ENCODE results near the gene RGPD3. TPM values are rescaled to one million over a fixed set of nuclear protein-coding genes. Genes with fewer than 3 reads are reported as not detected.
"Not testable (repeated sequence)": the region's sequence is repeated elsewhere in the genome, so short reads cannot be mapped to it uniquely, and the experiment has no call there.

Gene RGPD3
- under 1 TPM in 1 of 2 experiments, not detected in 1; 0.04 TPM for total RNA-seq

- not testable (repeated sequence) for H3K27me3 Mint-ChIP-seq, H3K36me3 Mint-ChIP-seq, DNase-seq, H3K4me3 Mint-ChIP-seq, H3K9me3 Mint-ChIP-seq, H3K27ac Mint-ChIP-seq, H3K4me1 Mint-ChIP-seq
Measured at GRCh38 chr2:106468107-106468506, at the start of gene RGPD3. Gene RGPD3, minus strand, starts transcription at chr2:106468413. Its CDS starts 125 bp downstream, at chr2:106468288.

GRCh38 chr2:106517329-106517728 is 49.1 kb upstream of the RGPD3 start:
- DNase-seq, result no peak
- Mint-ChIP-seq H3K27ac (no peak overlapping the region), H3K27me3 (no peaks in the 10 kb centered on the region), H3K4me1 (peaks cover 4% of the 10 kb centered on the region), H3K9me3 (no peaks in the 10 kb centered on the region), H3K36me3 (no peaks in the 10 kb centered on the region), H3K4me3 (no peak overlapping the region)

GRCh38 chr2:106516864-106517263 is 48.7 kb upstream of the RGPD3 start:
- DNase-seq, result no peak
- no peaks in the 10 kb centered on the region for H3K36me3 Mint-ChIP-seq
- H3K27ac Mint-ChIP-seq, result no peak overlapping the region
- H3K4me1 Mint-ChIP-seq, result peaks cover 9% of the 10 kb centered on the region
- H3K27me3 Mint-ChIP-seq, result no peaks in the 10 kb centered on the region
- H3K4me3 Mint-ChIP-seq, result no peak overlapping the region
- H3K9me3 Mint-ChIP-seq, result no peaks in the 10 kb centered on the region

- Mint-ChIP-seq H3K4me3 (no peak overlapping the region), H3K4me1 (peaks cover 12% of the 10 kb centered on the region), H3K9me3 (no peaks in the 10 kb centered on the region), H3K27me3 (no peaks in the 10 kb centered on the region), H3K36me3 (no peaks in the 10 kb centered on the region), H3K27ac (no peak overlapping the region)
- no peak for DNase-seq
Measured at GRCh38 chr2:106516436-106516835, 48.2 kb upstream of the RGPD3 start.

- H3K27ac Mint-ChIP-seq, H3K36me3 Mint-ChIP-seq, H3K4me3 Mint-ChIP-seq, H3K27me3 Mint-ChIP-seq, DNase-seq, H3K9me3 Mint-ChIP-seq: not testable (repeated sequence)
- peaks cover 18% of the 10 kb centered on the region for H3K4me1 Mint-ChIP-seq
Measured at GRCh38 chr2:106514827-106515226, 46.6 kb upstream of the RGPD3 start.

GRCh38 chr2:106513391-106513790 is 45.2 kb upstream of the RGPD3 start:
- H3K27ac Mint-ChIP-seq, DNase-seq, H3K27me3 Mint-ChIP-seq, H3K9me3 Mint-ChIP-seq, H3K36me3 Mint-ChIP-seq, H3K4me3 Mint-ChIP-seq: not testable (repeated sequence)
- H3K4me1 Mint-ChIP-seq, result peaks cover 20% of the 10 kb centered on the region

- not testable (repeated sequence) for H3K27me3 Mint-ChIP-seq, DNase-seq, H3K9me3 Mint-ChIP-seq, H3K36me3 Mint-ChIP-seq
- peaks cover 22% of the 10 kb centered on the region for H3K4me1 Mint-ChIP-seq
- peak overlapping the region; percentile 83 for H3K27ac Mint-ChIP-seq
- peak overlapping the region; percentile 33 for H3K4me3 Mint-ChIP-seq
Measured at GRCh38 chr2:106511934-106512333, 43.7 kb upstream of the RGPD3 start.

- Mint-ChIP-seq H3K4me1 (peaks cover 24% of the 10 kb centered on the region), H3K27ac (peak overlapping the region; percentile 83)
- not testable (repeated sequence) for H3K9me3 Mint-ChIP-seq, H3K36me3 Mint-ChIP-seq, H3K4me3 Mint-ChIP-seq, H3K27me3 Mint-ChIP-seq
- peak; percentile 39 for DNase-seq
Measured at GRCh38 chr2:106511476-106511901, 43.3 kb upstream of the RGPD3 start.

GRCh38 chr2:106510791-106511190 is 42.6 kb upstream of the RGPD3 start:
- DNase-seq, H3K27ac Mint-ChIP-seq, H3K9me3 Mint-ChIP-seq, H3K4me3 Mint-ChIP-seq, H3K36me3 Mint-ChIP-seq, H3K27me3 Mint-ChIP-seq: not testable (repeated sequence)
- peaks cover 24% of the 10 kb centered on the region for H3K4me1 Mint-ChIP-seq

GRCh38 chr2:106509374-106509770 is 41.2 kb upstream of the RGPD3 start:
- H3K27ac Mint-ChIP-seq, H3K4me3 Mint-ChIP-seq, H3K36me3 Mint-ChIP-seq, H3K27me3 Mint-ChIP-seq, DNase-seq, H3K9me3 Mint-ChIP-seq: not testable (repeated sequence)
- H3K4me1 Mint-ChIP-seq, result peaks cover 26% of the 10 kb centered on the region

- H3K4me3 Mint-ChIP-seq, H3K27ac Mint-ChIP-seq, H3K27me3 Mint-ChIP-seq, H3K9me3 Mint-ChIP-seq, H3K36me3 Mint-ChIP-seq, DNase-seq: not testable (repeated sequence)
- H3K4me1 Mint-ChIP-seq, result peaks cover 26% of the 10 kb centered on the region
Measured at GRCh38 chr2:106508660-106509373, 40.6 kb upstream of the RGPD3 start.

- not testable (repeated sequence) for H3K9me3 Mint-ChIP-seq, H3K27me3 Mint-ChIP-seq, H3K36me3 Mint-ChIP-seq, H3K4me3 Mint-ChIP-seq
- H3K4me1 Mint-ChIP-seq, result peaks cover 12% of the 10 kb centered on the region
- peak; percentile 4 for DNase-seq
- peak overlapping the region; percentile 90 for H3K27ac Mint-ChIP-seq
Measured at GRCh38 chr2:106506002-106506687, 37.9 kb upstream of the RGPD3 start.

- peak overlapping the region; percentile 51 for H3K27ac Mint-ChIP-seq
- not testable (repeated sequence) for H3K4me3 Mint-ChIP-seq, H3K27me3 Mint-ChIP-seq, H3K9me3 Mint-ChIP-seq, H3K4me1 Mint-ChIP-seq, DNase-seq, H3K36me3 Mint-ChIP-seq
Measured at GRCh38 chr2:106504787-106505186, 36.6 kb upstream of the RGPD3 start.

GRCh38 chr2:106504192-106504591 is 36.0 kb upstream of the RGPD3 start:
- H3K36me3 Mint-ChIP-seq, H3K27me3 Mint-ChIP-seq, H3K27ac Mint-ChIP-seq, H3K4me1 Mint-ChIP-seq, H3K9me3 Mint-ChIP-seq, H3K4me3 Mint-ChIP-seq, DNase-seq: not testable (repeated sequence)

GRCh38 chr2:106502351-106502750 is 34.1 kb upstream of the RGPD3 start:
- not testable (repeated sequence) for H3K9me3 Mint-ChIP-seq, H3K27ac Mint-ChIP-seq, DNase-seq, H3K36me3 Mint-ChIP-seq, H3K27me3 Mint-ChIP-seq, H3K4me3 Mint-ChIP-seq
- peaks cover 11% of the 10 kb centered on the region for H3K4me1 Mint-ChIP-seq

- not testable (repeated sequence) for H3K4me3 Mint-ChIP-seq, H3K9me3 Mint-ChIP-seq, H3K27me3 Mint-ChIP-seq, H3K4me1 Mint-ChIP-seq, H3K36me3 Mint-ChIP-seq, H3K27ac Mint-ChIP-seq, DNase-seq
Measured at GRCh38 chr2:106500350-106500749, 32.1 kb upstream of the RGPD3 start.

Data from activated naive CD8-positive, alpha-beta T cell treated with anti-CD3 and anti-CD28 coated beads for 36 hours (primary cell).